ENCODE measurements around the gene FBLN1.

Gene FBLN1

DNA sequence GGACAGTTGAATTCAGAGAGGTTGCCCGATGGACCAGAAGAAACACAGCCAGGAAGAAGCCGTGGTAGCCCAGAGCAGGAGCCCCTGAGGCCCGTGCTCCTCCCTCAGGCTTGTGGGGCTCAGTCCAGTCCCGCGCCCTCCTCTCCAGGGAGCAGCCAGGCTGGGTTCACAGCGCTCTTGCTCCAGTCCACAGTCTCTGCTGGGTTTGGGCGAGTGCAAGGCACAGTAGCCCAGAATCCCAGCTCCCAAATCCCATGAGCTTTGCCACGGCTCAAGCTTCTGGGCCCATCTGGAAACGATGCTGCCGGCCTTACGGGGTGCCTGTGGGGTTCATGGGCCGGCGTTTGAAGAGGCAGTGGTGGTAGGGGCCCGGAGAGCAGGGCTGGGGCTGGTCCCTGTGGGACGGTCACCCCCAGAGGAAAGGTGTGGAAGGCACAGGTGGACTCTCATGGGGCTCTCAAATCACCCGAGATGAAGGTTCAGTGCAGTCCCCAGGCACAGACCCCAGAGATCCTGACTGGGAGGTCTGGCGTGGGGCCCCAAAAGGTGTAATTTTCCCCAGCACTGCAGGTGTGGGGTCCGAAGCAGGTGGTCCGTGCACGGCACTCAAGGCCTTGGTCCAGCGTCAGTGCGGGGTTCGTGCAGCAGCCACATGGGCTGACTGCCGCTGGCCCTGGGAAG, 138.4 kb downstream of the FBLN1 start:
- no peak for DNase-seq (ENCODE audit: low read depth)

- DNase-seq (ENCODE audit: low read depth) = no peak
Measured at GRCh38 chr22:45642986-45643385, 140.3 kb downstream of the FBLN1 start.

GRCh38 chr22:45644714-45645113, 142.0 kb downstream of the FBLN1 start:
- DNase-seq (ENCODE audit: low read depth) = no peak

DNA sequence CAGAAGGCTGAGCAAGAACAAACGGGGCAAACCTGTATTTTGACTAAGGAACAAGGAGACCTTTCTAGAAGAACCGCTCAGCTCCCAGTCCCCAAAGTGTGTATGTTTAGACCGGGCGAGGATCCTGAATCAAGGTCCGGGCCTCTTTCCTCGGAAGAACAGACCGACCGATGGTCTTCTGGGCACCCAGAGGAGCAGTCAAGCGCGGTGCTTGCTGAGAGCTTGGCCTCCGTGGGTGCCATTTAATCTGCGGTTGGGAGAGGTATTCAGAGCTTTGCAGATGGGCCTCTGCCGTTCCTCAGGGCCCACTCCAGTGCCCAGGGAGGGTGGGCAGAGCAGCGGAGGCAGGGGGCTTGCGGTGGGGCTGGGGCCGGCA, 142.5 kb downstream of the FBLN1 start:
- no peak for DNase-seq (ENCODE audit: low read depth)

DNA sequence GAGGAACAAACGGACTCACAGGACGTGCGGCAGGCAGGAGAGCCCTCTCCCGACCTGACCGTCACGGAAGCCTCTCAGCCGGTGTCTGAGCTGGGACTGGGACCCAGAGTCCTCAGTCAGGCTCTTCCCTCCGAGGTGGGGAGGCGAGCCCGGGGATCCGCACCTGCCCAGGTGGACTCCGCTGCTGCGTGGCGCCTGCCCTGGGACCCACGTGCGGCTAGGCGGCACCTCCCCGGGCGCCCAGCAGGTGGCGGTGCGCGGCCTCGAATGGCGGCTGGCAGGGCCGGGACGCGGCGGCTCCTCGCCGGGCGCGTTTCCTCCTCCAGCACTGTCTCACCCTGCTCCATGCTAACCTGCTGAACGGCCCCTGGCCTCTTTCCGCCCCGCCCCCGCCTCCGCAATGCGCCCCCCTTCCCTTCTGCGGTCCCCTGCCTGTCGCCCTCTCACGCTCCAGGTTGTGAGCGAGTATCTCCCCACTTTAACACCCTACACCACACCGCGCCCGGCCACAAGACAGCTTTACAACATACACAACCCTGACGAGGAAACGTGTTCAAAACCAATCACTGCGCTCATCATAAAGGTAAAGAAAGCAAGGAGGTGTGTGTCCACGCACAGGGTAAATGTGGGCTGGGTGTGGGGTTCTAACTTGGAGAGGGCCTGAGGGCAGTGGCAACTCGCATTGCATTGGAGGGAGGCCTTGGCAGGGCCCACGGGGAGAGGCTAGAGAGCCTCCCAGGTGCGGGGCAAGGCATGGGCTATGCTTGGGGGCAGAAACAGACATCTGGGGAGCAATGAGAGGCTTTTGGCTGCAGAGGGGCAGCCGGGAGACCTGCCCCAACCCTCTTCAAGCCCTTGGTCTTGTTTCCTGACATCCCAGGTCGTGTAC, 143.1 kb downstream of the FBLN1 start:
- peak; percentile 81 for DNase-seq (ENCODE audit: low read depth)

DNA sequence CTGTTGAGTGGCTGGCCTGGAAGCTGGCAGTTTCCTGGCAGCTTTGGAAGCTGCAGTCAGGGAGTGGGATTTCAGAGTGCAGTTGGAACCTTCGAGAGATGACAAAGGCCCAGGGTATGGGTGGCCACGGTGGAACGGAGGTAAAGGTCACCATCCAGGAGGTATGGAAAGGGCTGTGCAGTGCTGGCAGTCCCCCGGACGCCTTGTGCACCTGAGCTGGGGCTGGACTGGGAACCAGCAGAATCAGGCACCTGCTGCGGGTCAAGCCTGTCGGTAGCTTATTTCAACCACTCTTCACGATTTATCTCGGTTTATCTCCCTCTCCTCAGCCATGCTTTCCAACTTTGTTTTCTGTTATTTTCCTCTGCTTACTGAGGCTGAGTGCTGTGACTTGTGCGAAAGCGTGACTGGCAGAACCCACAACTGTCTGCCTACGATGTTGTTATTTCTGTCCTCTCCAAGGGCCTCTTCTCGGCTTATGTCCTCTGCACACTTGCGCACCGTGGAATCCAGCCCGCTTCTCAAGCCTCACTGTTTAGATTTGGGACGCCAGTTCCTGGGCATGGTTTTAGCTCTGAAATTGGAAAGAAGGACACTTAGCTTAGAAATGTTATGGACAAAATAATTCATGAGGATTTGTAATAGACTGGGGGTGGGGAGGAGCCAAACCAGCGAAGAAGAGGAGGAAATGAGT, 145.0 kb downstream of the FBLN1 start:
- DNase-seq (ENCODE audit: low read depth) = no peak

DNA sequence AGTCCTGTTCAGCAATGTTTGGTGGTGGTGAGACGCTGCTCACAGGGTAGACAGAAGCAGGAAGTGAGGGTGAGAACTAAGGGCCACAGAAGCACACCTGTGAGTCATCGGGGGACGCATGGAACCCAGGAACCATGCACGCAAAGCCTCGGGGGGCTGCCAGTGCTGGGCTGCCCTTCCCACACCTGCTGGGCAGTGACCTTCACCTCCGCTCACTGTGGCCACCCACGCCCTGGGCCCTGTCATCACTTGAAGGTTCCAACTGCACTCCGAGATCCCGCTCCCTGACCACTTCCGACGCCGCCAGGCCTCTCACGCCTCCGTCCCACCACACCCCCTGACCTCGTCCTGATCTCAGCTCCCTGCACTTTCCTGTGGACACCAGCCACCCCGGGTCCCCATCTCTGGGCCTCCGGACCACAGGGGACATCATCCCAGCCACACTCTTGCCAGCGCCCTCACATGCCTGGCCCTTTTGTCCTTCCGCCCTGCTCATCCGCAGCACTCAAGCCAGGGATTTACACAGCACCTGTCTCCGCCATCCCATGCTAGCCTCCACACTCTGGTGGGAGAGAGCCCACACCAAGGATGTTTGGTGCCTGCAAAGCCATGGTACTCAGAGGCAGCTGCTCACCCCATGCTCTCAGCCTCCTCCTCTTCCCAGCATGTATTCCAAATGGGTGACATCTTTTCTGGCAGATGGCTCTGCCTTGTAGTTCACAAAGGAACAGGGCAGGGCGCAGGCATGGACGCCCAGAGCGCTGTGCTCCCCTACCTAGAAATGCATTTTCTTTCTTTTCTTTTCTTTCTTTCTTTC, 145.8 kb downstream of the FBLN1 start:
- no peak for DNase-seq (ENCODE audit: low read depth)

GRCh38 chr22:45649809-45650208, 147.1 kb downstream of the FBLN1 start:
- no peak for DNase-seq (ENCODE audit: low read depth)

DNA sequence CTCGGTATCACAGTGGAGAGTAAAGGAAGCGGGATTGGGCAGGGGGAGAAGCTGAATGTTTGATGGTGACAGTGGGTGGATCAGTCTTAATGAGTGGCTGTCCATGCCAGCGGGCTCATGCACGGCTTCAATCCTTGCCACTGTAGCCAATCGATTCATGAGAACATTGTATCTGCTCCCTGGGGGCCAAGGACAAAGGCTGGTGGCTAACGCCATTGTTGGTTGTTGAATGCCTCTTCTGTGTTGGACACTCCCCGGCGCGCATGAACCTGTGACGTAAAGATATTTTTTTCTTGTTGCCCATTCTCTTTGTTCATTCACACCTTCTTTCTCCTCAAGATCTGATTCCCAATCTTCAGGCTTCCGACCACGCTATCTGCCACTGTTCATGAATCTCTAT, 148.0 kb downstream of the FBLN1 start:
- DNase-seq (ENCODE audit: low read depth) = no peak

Measured in activated T-cell treated with anti-CD3 and anti-CD28 coated beads for 48 hours (primary cell).